HG02884 (cell line): ENCODE measurements around the gene TDRD12.
"Not testable (repeated sequence)": the region's sequence is repeated elsewhere in the genome, so short reads cannot be mapped to it uniquely, and the experiment has no call there.

ENCODE experiments used
- ATAC-seq: cut with Tn5 transposase; IDR thresholded peaks from one replicate; pipeline ENCODE4 v1.9.1; 2021; ENCODE audit warnings: mild to moderate bottlenecking, moderate library complexity; ENCODE audit not compliant: unreplicated experiment

TDRD12 gene

DNA sequence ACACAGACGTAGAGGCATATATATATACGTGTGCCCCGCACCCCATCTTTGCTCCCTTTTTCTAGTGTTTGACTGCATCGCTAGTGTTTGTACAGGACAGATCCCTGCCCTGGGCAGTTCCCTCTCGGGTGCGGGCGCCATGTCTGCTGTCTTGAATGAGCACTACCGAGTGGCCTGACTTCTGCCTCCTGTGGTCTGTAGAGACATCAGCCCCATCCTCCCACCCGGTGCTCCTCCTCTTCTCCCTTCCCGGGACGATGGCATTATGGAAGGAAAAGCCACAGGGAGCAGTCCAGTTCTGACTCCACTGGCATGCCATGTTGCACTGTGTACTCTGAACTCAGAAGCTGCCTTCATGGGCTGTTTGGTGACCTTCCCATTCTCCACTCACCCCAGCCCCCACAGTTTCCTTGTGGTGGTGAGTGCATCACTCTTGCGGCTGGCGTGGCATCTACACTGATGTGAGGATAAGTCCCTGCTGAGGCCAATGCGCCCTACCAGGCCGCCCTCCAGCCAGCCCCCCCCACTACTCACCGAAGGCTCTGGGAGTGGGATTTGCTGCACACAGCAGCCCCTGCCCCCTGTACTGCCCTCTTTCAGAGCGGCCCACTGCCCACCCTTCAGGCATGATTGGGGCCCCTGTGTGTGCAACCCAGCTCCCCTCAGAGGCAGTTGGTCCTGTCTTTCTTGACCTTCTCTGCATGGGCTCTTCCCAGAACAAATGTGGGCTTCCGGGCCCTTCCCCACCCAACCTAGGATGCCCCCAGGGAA, 25.2 kb downstream of the TDRD12 start:
- ATAC-seq, result no peak

GRCh38 chr19:32745594-32746251, 26.2 kb downstream of the TDRD12 start:
- not testable (repeated sequence) for ATAC-seq

DNA sequence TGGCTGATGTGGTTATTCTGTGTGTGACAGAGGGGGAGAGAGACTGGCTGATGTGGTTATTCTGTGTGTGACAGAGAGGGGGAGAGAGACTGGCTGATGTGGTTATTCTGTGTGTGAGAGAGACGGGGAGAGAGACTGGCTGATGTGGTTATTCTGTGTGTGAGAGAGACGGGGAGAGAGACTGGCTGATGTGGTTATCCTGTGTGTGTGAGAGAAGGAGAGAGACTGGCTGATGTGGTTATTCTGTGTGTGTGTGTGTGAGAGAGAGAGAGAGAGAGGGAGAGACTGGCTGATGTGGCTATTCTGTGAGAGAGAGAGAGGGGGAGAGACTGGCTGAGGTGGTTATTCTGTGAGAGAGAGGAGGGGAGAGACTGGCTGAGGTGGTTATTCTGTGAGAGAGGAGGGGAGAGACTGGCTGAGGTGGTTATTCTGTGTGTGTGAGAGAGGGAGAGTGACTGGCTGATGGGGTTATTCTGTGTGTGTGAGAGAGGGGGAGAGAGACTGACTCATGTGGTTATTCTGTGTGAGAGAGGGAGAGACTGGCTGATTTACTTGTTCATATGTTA, 27.1 kb downstream of the TDRD12 start:
- ATAC-seq, result not testable (repeated sequence)

GRCh38 chr19:32748497-32748896, 28.9 kb downstream of the TDRD12 start:
- ATAC-seq, result no peak

GRCh38 chr19:32748948-32749347, 29.4 kb downstream of the TDRD12 start:
- no peak for ATAC-seq

DNA sequence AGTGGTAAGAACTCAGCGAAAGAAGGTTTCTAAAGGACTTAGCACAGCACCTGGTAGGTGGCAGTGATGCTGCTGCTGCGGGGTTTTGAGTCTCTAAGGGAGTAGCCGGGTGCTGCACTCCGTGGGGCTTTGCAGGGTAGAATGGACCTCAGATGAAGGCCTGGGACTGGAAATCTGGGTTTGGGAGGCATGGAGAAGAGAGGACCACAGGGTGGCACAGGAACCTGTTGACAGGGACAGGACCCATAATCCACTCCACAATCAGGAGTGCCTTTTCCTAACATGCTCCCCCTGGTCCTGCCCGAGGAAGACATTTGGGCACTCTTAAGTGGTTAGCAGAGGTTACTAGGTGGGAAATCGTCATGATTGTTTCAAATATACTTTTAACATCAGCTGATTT, 29.8 kb downstream of the TDRD12 start:
- ATAC-seq, result no peak

GRCh38 chr19:32750441-32751055, 31.0 kb downstream of the TDRD12 start:
- no peak for ATAC-seq

- no peak for ATAC-seq
Measured at GRCh38 chr19:32751066-32751465, 31.5 kb downstream of the TDRD12 start.

DNA sequence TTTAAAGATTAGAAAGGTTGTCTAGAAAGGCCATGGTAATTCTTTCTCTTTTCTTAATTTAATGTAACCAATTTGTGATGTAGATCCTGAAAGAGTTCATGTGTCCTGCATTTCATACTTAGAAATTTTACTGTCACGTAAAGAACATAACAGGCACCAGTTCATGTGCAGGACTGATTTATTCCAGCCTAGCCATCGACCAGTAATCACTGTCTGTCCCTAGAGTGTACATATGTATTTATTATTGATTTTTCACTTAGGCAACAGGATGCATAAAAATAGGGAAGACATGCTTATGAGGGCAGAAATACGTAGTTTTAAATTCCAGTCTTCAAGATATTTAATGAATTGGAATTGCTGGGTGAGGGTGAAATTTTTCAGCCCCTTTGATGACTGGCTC, 37.6 kb downstream of the TDRD12 start:
- no peak for ATAC-seq

- not testable (repeated sequence) for ATAC-seq
Measured at GRCh38 chr19:32765365-32765764, 45.8 kb downstream of the TDRD12 start.

GRCh38 chr19:32767951-32768679, 48.5 kb downstream of the TDRD12 start:
- no peak for ATAC-seq

- ATAC-seq, result no peak
Measured at GRCh38 chr19:32771596-32771995, 52.0 kb downstream of the TDRD12 start.

DNA sequence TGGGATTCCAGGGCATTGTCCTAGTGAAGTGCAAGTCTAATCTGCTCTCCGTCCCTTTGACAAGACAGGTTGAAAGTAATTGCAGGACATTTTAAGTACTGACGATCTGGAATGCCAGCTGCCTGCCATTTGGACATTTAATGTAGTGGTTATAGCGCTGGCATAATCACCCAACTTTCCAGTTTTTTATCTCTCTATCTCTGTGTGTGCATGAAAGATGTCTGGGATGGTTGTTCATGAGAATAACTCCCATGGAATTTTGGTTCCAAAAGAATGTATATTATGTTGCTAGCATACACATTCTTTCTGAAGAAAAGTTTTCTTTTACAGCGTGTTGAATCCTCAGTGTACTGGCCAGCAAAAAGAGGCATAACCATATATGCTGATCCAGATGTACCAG, 53.6 kb downstream of the TDRD12 start:
- no peak for ATAC-seq

DNA sequence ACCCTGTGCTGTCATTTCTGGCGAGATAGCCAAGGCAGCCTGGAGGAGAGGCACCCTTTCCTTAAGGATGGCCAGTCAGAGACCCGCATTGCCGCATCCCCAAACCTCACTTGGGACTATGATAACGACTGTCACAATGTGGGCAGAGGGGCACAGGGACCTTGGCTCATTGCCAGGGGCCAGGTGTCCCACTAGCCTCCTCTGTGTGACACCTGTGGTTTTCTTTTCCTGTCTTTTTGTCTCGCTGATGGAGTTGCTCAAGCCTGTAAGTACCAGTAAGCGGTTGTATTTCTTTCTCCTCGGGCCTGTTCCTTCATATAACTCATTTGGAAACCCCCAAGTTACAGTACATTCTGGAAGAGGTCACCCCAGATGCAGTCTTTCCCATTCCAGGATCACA, 59.5 kb downstream of the TDRD12 start:
- no peak for ATAC-seq

GRCh38 chr19:32781280-32781679, 61.7 kb downstream of the TDRD12 start:
- no peak for ATAC-seq

DNA sequence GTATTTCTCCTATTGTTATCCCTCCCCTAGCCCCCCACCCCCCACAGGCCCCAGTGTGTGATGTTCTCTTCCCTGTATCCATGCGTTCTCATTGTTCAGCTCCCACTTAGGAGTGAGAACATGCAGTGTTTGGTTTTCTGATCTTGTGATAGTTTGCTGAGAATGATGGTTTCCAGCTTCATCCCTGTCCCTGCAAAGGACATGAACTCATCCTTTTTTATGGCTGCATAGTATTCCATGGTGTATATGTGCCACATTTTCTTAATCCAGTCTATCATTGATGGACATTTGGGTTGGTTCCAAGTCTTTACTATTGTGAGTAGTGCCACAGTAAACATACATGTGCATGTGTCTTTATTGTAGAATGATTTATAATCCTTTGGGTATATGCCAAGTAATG, 62.5 kb downstream of the TDRD12 start:
- ATAC-seq, result not testable (repeated sequence)

- ATAC-seq, result not testable (repeated sequence)
Measured at GRCh38 chr19:32787161-32787813, 67.7 kb downstream of the TDRD12 start.

GRCh38 chr19:32787895-32788294, 68.3 kb downstream of the TDRD12 start:
- ATAC-seq, result not testable (repeated sequence)

GRCh38 chr19:32789429-32789828, 69.9 kb downstream of the TDRD12 start:
- no peak for ATAC-seq

DNA sequence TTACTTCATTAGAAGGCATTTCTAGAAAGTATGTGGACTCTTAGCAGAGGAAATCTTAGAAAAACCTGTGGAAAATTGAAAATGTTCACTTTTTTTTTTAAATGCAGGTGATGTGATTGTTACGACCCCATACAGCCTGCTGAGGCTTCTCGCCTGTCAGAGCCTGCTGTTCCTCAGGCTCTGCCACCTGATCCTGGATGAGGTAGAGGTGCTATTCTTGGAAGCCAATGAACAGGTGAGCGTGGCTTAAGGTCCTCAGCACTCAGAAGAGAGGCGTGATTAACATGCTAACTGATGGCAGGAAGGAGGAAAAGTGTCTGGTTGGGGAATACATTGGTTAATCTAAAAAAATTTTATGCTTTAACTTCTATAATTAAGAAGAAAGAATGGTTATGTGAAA, 78.6 kb downstream of the TDRD12 start:
- no peak for ATAC-seq

GRCh38 chr19:32800191-32800590, 80.6 kb downstream of the TDRD12 start:
- ATAC-seq, result no peak
